NB4 (cell line): ENCODE measurements around the gene CCDC88C.

ENCODE experiments used
- DNase-seq: peaks from one replicate; pipeline ENCODE4 v3.0.0; 2010; ENCODE audit warnings: low read depth
- H3K4me3 ChIP-seq: one replicate; pipeline ENCODE4 v1.5.1; 2011; ENCODE audit warnings: mild to moderate bottlenecking, low read depth, low read length, moderate library complexity
- CTCF ChIP-seq: IDR thresholded peaks from one replicate; pipeline ENCODE4 v1.5.1; 2012; ENCODE audit warnings: low read depth, low read length
- MAX ChIP-seq: IDR thresholded peaks from 2 replicates; pipeline ENCODE4 v1.6.1; 2011; ENCODE audit warnings: low read depth, low read length
- MYC ChIP-seq: IDR thresholded peaks from 2 replicates; pipeline ENCODE4 v1.6.1; 2011; ENCODE audit warnings: low read depth, low read length
- POLR2A ChIP-seq: IDR thresholded peaks from 2 replicates; pipeline ENCODE4 v1.6.1; 2011; ENCODE audit warnings: mild to moderate bottlenecking; ENCODE audit not compliant: insufficient read length; ENCODE audit errors: extremely low read depth

The CCDC88C gene

GRCh38 chr14:91318911-91319310 lies 98.7 kb downstream of the CCDC88C start:
- TF ChIP-seq CTCF (no peak), MAX (no peak), MYC (no peak), POLR2A (no peak)
- no peak for DNase-seq
- no peak overlapping the region for H3K4me3 ChIP-seq

- peak; percentile 93 for DNase-seq
- peak; percentile 10 for TF ChIP-seq CTCF
- TF ChIP-seq MYC = no peak
- H3K4me3 ChIP-seq = no peak overlapping the region
Observed at GRCh38 chr14:91317381-91318308, 100.0 kb downstream of the CCDC88C start.

- H3K4me3 ChIP-seq = no peak overlapping the region
- TF ChIP-seq MAX = no peak
- TF ChIP-seq MYC = no peak
- TF ChIP-seq POLR2A = no peak
- no peak for TF ChIP-seq CTCF
- DNase-seq = no peak
Observed at GRCh38 chr14:91316761-91317160, 100.9 kb downstream of the CCDC88C start.

- TF ChIP-seq MYC (peak; percentile 99), MAX (peak; percentile 97), POLR2A (no peak), CTCF (no peak)
- H3K4me3 ChIP-seq = no peak overlapping the region
Observed at GRCh38 chr14:91315844-91316267, 101.8 kb downstream of the CCDC88C start.

GRCh38 chr14:91313852-91314251 lies 103.8 kb downstream of the CCDC88C start:
- no peak overlapping the region for H3K4me3 ChIP-seq
- DNase-seq = no peak
- TF ChIP-seq MAX (no peak), POLR2A (no peak), CTCF (no peak), MYC (no peak)

More at GRCh38 chr14:91315844-91316267, 101.8 kb downstream of the CCDC88C start:
- DNase-seq = peak; percentile 93
